HuH-7 (cell line): Measurements from ENCODE around the gene ZSCAN25.
"Not testable (repeated sequence)": the region's sequence is repeated elsewhere in the genome, so short reads cannot be mapped to it uniquely, and the experiment has no call there.

Experiments
- DNase-seq: peaks from one replicate; pipeline ENCODE4 v3.0.0; 2011; ENCODE audit warnings: low spot score

Gene ZSCAN25

DNA sequence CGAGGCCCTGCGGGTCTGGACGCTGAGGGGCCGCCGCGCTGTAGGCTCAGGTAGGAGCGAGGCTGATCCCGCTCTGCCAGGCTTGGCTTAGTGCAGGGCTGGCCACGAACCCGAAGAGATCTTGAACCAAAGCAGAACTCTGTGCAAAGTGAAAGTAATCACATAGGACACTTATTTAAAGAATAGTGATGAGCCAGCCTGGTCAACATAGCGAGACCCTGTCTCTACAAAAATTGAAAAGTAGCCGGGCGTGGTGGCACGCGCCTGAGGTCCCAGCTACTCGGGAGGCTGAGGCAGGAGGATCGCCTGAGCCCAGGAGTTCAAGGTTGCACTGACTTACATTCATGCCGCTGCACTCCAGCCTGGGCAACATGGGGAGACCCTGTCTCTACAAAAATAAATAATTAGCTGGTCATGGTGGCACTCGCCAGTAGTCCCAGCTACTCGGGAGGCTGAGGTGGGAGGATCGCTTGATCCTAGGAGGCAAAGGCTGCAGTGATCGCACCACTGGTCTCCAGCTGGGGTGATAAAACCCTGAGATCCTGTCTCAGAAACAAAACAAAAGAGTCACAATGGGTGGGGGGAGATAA, 541 bp downstream of the ZSCAN25 start:
- peak; percentile 39 for DNase-seq

DNA sequence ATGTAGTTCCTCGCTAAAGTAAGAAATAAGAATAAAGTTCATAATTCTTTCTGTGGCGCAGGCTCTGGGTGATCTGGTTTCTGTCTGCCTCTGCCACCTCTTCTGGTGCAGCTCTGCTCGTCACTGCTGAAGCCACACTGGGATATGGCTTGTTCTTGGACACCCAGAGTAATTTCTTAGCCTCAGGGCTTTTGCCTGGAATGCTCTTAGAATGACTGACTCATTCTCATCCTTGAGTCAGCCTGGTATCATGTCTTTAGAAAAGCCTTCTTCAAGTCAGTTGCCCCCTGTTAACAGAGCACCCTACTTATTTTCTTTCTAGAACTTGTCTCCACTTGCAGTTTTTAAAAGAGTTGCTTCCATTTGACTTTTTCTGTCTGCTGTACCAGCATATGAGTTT, 2.0 kb downstream of the ZSCAN25 start:
- no peak for DNase-seq

DNA sequence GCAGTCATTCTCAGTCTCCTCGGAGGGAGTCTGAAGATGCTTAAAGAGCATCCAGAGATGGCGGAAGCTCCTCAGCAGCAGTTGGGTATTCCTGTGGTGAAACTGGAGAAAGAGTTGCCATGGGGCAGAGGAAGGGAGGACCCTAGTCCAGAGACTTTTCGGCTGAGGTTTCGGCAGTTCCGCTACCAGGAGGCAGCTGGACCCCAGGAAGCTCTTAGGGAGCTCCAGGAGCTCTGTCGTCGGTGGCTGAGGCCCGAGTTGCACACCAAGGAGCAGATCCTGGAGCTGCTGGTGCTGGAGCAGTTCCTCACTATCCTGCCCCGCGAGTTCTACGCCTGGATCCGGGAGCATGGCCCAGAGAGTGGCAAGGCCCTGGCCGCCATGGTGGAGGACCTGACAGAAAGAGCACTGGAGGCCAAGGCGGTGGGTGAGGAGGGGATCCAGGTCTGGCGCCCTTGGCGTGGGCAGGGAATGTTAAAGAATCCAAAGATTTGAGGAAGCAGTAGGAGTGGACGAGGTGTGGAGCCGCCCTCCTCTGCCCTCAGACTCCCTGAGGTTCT, 2.9 kb downstream of the ZSCAN25 start:
- DNase-seq, result no peak

DNA sequence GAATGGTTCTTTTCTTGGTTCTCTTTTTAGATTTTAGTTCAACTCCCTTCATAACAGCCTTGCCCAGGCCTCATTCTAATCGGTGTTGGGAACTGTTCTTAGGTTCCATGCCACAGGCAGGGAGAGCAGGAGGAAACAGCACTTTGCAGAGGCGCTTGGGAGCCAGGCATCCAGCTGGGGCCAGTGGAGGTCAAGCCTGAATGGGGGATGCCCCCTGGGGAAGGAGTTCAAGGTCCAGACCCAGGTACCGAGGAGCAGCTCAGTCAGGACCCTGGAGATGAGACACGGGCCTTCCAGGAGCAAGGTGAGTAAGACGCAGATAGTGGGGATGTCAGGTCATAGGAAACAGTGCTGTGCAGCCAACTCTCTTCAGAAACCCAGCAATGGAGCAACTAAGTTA, 4.5 kb downstream of the ZSCAN25 start:
- DNase-seq, result no peak

DNA sequence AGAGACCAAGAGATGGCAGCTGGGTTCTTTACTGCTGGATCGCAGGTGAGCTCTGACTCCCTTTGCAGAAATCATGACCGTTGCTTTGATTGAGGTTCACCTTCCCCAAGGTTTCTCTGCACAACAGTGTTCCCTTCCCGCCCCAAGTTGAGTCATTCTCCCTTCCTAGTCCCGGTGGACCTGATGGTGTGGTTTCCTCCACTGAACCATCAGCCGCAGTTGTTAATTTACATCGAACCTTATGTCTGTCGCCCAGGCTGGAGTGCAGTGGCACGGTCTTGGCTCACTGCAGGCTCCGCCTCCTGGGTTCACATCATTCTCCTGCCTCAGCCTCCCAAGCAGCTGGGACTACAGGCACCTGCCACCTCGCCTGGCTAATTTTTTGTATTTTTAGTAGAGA, 5.8 kb downstream of the ZSCAN25 start:
- no peak for DNase-seq

DNA sequence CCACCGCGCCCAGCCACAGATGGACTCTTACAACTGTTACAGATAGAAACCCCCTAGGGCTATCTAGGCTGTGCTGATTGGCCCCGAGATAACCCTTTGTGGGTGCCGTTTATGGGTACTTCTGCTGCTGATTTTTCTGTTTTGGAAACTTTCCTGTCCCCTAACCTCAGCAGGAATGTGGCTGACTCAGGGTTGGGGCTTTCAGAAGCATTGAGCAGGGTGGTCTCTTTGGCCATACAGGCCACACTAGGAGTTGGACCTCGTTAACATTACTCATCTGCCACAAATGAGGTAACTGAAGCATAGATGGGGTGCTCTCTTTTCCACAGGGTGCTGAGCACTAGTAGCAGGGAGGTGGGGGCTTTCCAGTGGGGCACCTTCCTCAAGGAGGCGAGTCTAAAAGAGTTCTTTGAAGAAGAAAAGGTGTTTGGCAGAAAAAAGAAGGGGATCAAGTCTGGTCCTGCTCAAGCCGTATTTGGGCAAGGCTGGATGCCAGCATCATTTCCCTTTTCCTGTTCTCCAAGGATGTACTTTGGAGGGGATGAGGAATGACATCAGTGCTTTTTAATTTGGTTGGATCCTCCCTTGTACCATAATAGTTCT, 6.4 kb downstream of the ZSCAN25 start:
- DNase-seq, result no peak

DNA sequence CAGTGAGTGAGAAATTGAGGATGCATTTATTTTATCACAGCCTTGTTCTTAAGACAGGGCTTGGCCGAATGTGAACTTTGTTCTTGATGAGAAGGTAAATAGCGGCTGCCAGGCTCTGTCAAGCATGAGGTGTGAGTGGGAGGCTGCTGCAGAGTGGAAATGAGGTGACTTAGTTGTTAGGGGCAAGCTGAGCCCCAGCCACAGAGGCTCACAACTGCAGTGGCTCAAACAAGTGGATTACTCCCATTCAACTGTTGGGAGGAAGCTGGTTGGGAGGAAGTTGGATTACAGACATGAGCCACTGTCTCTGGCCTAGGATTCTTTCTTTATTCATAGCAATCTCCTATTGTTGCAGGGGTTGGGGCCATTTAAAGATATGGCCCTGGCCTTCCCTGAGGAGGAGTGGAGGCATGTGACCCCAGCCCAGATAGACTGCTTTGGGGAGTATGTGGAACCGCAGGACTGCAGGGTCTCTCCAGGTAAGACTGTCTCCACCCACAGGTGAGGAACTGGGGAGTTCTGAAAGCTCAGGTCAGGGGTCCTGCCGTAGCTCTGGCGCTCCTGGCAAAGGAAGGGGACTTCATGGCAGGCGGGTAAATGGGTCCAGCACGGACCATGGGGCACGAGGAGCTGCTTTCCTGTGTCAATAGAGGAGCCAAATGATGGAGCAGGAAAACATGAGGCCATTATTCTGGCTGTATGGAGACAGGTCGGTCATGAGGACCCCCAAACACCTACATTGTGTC, 7.1 kb downstream of the ZSCAN25 start:
- DNase-seq, result no peak

DNA sequence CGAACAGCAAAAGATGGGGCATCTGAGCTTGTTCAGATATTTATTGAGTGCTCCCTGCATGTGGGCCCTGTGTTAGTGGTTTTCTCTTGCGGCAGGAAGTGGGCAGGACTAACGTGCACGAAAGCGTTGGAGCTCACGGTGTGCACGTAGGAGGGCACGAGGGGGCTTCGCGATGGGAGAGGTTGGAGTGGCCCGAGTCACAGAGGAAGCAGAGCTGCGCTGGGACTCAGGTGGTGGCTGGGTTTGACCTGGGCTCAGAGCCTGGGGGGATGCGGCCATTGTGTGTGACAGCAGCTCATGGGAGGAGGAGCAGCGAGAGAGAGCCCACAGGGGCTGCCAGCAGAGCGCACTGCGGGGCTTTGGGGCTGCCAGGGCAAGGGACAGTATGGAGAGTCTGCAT, 7.7 kb downstream of the ZSCAN25 start:
- DNase-seq, result no peak

DNA sequence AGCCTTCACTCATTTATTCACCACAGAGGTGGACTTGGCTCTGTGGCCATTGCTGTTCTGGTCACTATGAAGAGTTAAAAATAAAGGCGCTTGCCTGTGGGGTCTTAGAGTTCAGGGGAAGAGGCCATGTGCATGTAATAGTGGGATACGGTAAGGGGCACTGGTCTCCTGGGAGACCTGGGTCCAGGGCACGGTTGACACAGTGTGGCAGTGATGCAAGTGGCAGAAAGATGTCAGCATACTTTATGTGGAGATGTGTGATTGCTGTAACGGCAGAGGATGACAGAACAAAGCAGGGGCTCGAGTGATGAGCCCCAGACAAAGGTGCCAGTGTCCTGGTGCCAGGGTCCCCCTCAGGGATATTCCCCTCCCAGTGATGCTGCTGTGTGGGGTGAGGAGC, 8.6 kb downstream of the ZSCAN25 start:
- no peak for DNase-seq

DNA sequence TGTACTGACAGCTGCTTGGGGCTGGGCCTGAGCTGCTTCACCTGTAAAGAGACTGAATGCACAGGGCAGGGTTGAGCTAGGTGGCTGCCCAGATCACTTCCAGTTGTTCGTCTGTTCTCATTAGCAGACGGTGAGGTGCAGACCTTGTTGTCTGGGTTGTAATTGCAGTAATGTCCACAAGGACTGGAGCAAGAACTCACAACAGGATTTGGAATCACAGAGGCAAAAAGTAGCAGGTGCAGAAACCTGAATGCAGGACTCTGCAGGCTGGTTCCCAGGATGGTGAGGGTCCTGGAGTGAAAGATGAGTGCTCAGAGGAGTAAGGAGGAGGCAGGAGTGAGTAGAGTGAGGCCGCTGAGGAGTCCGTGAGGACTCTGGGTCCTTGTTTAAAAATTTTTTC, 9.2 kb downstream of the ZSCAN25 start:
- DNase-seq, result no peak

DNA sequence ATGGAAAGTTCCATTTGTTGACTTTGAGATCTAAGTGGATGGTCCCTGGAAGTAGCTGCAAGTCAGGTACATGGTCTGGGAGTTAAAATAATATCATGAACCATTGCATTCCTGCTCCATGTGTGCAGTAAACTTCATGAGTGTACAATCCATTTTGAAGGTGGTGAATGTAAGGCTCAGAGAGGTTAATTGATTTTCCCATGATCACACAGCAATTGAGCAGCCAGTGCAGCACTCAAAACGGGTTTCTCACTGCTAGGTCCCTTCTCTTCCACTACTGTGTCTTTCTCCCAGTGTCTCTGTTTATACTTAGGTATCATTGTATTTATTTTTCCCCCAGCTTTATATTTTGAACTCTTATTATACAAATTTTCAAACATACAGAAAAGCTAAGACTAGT, 9.9 kb downstream of the ZSCAN25 start:
- no peak for DNase-seq

DNA sequence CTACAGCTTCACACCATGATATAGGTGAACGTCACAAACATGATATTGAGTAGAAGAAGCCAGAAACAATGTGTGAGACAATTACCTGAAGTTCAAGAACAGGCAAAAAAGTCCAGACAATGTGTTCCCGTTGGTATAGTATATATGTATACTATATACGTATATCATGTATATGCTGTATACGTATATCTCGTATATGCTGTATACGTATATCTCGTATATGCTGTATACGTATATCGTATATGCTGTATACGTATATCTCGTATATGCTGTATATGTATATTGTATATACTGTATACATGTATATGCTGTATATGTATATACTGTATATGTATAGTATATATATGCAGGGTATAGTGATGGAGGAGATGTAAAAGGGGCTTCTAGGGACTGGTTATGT, 10.8 kb downstream of the ZSCAN25 start:
- DNase-seq, result no peak

DNA sequence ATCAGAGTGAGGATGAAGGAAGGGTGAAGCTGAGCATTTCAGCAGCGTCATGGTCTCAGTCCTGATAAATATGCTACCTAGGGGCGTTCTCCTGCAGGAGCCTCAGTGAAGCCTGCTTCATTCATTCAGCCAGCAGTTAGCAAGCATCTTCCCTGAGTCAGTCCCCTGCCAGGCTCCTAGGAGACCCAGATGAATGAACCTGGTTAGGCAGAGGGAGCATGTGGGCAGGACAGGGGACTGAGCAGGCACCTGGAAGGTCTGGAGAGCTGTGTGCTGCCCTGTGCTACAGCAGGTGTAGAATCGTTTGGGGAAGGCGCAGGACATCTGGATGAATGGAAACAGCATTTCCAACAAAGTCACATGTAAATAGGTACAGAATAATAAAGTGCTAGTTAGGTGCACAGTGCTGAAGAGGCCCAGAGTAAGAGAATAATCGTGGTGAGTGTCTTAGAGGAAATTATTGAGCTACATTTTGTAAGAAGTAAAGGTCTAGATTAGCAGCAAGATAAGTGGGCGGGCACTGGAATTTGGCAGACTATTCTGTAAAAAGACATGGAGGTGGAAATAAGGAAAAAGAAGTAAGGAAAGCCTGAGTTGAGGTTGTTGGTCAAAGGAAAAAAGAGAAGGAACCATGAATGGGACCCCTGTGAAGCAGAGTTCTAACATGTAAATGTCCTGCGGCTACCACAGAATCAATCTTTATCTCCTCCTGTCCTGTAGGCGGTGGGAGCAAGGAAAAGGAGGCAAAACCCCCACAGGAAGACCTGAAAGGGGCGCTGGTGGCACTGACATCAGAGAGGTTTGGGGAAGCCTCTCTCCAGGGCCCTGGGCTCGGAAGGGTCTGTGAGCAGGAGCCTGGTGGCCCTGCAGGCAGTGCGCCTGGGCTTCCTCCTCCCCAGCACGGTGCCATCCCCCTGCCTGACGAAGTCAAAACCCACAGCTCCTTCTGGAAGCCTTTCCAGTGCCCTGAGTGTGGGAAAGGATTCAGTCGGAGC, 12.0 kb downstream of the ZSCAN25 start:
- no peak for DNase-seq

DNA sequence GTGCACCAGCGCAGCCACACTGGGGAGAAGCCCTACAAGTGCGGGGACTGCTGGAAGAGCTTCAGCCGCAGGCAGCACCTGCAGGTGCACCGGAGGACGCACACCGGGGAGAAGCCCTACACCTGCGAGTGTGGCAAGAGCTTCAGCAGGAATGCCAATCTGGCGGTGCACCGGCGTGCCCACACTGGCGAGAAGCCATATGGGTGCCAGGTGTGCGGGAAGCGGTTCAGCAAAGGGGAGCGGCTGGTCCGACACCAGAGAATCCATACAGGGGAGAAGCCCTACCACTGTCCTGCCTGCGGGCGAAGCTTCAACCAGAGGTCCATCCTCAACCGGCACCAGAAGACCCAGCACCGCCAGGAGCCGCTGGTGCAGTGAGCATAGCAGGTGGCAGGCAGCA, 12.9 kb downstream of the ZSCAN25 start:
- no peak for DNase-seq

DNA sequence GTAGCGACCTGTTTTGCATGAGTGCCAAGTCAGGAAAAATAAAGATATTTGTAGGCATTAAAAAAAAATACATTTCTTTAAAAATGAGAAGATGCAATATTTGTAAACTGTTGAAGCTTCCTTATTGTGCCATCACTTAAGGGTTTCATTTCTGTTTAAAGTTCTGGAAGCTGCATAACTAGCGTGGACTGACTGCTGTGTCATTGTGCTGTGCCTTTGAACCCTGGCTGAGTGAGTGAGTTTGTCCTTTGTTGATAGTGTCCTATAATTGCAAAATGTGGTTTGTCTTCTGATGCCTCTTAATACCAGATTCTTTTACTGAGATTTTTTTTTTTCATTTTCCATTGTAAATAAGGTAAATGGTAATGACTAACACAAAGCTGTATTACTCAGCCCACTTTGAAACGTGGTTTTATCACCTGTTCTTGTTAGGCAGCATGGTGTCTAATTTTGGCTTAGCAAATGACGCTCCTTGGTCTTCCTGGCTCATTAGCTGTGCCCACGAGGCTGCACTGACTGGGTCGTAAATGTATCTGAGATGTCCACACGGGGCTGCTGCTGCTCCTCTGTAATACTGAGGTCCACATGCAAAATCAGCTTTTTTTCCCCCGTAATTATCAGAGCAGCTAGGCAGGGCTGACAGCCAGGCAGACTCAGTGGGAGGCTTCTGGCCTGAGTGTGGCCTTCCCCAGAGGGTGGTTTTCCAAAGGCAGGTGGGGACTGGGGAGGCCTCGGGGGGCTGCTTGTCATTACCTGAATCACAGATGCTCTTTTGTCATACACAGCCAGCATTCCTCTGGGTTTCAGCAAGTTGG, 14.8 kb downstream of the ZSCAN25 start:
- DNase-seq, result peak; percentile 73

DNA sequence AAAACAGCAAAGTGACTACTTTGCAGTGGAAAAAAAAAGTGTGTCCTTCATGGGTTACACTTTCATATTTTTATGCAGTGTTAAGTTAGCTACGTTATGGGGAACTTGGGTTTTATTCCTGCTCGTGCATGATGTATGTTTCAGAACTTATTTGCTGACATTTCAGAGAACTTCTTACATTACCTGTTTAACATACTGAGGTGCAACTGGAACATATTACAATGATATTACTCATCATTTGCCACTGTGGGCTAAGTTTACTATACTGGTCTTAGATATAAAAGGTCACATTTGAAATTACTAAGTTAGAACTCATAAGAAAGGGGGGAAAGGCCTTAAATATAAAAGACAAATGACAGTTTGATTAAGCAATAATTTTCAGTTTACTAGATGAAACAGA, 20.7 kb downstream of the ZSCAN25 start:
- not testable (repeated sequence) for DNase-seq

DNA sequence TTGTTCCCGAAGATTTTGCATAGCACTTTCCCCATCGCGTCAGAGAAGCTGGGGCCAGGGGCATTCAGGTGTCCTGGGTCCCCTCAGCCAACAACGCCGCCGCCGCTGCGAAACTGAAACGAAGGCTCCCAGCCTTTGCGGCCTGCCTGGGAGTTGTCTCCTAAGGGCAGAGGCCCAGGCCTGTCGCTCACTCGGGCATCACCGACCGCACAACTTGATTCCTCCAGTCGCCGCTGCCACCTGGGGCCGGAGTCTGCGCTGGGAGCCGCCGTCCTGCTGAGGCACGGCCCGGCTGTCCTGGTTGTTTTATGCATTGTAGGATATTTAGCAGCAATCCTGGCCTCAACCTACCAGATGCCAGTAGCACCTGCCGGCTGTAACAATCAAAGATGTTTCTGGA, 22.0 kb downstream of the ZSCAN25 start:
- DNase-seq, result no peak

DNA sequence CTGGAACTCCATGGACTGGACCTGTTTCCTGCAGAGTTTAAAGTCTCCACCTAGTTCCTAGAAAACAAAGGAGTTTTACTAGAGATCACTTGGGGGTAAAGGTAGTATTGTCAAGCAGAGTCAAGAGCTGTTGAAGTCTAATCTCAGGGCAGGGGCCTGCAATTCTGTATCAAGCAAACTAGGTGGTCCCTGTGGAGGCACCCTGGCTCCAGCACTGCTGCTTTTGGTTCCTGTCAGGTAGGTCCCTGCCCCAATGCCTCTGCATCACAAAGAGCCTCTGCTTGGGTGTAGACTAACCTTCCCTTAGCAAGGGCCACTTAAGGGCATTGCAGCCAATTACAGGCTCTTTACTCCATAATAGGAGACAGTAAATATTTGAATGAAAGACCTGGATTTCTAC, 22.5 kb downstream of the ZSCAN25 start:
- DNase-seq, result no peak

DNA sequence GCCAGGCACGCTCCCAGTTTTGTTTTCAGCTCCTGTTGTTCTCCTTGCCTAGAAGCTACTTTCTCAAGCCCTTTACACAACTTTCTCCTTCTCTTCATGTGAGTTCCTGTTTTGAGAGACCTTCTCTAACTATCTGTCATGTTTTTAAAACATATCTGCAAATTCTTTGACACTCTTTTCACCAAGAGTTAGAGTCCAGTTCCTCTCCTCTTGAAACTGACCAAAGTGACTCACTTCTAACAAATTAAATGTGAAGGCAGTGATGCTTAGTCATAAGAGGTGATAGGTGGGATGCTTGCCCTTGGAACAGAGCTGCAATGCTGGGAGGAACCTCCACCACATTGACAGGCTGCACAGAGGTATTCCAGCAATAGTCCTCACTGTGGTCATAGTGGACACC, 25.3 kb downstream of the ZSCAN25 start:
- DNase-seq, result no peak

DNA sequence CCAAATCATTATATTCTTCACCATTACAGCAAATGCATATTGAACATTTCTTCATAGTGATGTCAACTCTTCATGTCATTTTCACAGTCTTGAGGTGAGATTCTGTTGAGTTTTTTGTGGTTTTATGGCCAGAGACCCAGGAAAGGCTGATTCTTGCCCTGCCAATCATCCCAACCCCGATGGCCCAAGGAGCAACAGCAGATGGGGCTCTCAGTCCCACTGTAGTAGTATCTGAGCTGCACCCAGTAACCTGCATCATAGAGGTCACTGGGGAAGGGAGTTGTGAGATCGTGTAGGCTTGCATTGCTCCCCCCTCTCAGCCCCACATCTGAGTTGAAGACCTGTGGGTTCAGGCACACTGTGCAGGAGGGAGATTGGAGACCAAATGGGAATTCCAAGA, 26.7 kb downstream of the ZSCAN25 start:
- no peak for DNase-seq

DNA sequence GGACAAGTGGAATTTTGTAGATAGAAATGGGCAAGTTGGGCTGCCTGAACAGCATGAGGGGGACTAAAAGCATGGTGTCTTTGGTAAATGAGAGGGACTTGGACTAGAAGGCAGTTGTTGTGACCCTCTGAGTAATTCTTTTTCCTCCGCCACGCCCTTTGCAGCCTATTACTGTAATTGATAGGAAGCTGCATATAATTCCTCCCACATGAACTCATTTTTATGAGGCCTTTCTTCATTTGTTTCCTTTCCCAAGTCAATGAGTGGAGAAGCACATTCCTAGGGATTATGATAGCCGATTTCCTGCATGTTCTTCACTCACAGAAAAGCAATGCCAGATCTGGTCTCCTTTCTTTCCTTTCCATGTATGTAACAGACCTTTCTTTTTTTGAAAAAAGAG, 27.7 kb downstream of the ZSCAN25 start:
- DNase-seq, result no peak
